A549 (cell line): ENCODE measurements around the gene TXNRD2. TPM values are rescaled to one million over a fixed set of nuclear protein-coding genes. Genes with fewer than 3 reads are reported as not detected.

Source experiments
- ATAC-seq, 2 experiments: fragments of 200-7000 bp in 1 of 2; fragments of >200 bp in 1 of 2; cut with Nextera tagmentation in 1 of 2; cut with Tn5 transposase in 1 of 2; 3 replicates each; pipeline versions ENCODE4 v1.8.0 to v1.9.1; 2018 to 2020; ENCODE audit warnings: mild to moderate bottlenecking in 1 of 2, moderate library complexity in 1 of 2
- CTCF ChIA-PET: fragments of 300-600 bp; sonication (Branson Sonifier 250); formaldehyde crosslinking; extraction: SDS; loops from one replicate; lab custom pipeline; 2021; ENCODE audit warnings: antibody characterized with exemption, inconsistent platforms; lab: Yijun Ruan, JAX
- POLR2A ChIA-PET: fragments of 350-600 bp; formaldehyde crosslinking; extraction: SDS; loops from one replicate; lab custom pipeline; 2021; ENCODE audit warnings: antibody characterized with exemption, inconsistent platforms; lab: Yijun Ruan, JAX
- DNase-seq, 2 experiments: peaks; one replicate each; pipeline versions ENCODE4 v3.0.0 to v3.0.0-alpha.2; 2011 to 2016; ENCODE audit warnings: low read depth in 1 of 2, low spot score in 1 of 2
- FAIRE-seq: peaks from 2 replicates; lab custom pipeline; 2011; peaks lifted over from hg19 to GRCh38; lab: Jason Lieb, UNC
- H3K27ac ChIP-seq, 2 experiments: fragments of >200 bp; sonication (Bioruptor Twin); formaldehyde crosslinking; 3 replicates each; pipeline ENCODE4 v1.5.1; 2016 to 2017
- H3K4me1 ChIP-seq: fragments of >200 bp; sonication (Bioruptor Twin); formaldehyde crosslinking; 3 replicates; pipeline ENCODE4 v1.6.1; 2016
- H3K4me2 ChIP-seq: fragments of >200 bp; sonication (Bioruptor Twin); formaldehyde crosslinking; 3 replicates; pipeline ENCODE4 v1.6.1; 2016
- H3K4me3 ChIP-seq: fragments of >200 bp; sonication (Bioruptor Twin); formaldehyde crosslinking; 3 replicates; pipeline ENCODE4 v1.5.1; 2016
- H3K9me3 ChIP-seq: fragments of >200 bp; sonication (Bioruptor Twin); formaldehyde crosslinking; 3 replicates; pipeline ENCODE4 v1.6.1; 2016
- CEBPB ChIP-seq, 2 experiments: fragments of >200 bp in 1 of 2; sonication (Bioruptor Twin) in 1 of 2; formaldehyde crosslinking in 1 of 2; IDR thresholded peaks; 2 replicates each; pipeline ENCODE4 v1.6.1; 2012 to 2016
- ESRRA ChIP-seq: fragments of 150-350 bp; IDR thresholded peaks from 2 replicates; pipeline ENCODE4 v1.6.1; 2014; ENCODE audit warnings: mild to moderate bottlenecking, low read length, borderline replicate concordance
- FOXS1 ChIP-seq: fragments of 250-450 bp; sonication (Bioruptor Pico); IDR thresholded peaks from 2 replicates; pipeline ENCODE4 v1.5.0; 2020; ENCODE audit warnings: mild to moderate bottlenecking, moderate library complexity
- HOXA7 ChIP-seq: fragments of 250-450 bp; sonication (Bioruptor Pico); IDR thresholded peaks from 2 replicates; pipeline ENCODE4 v1.5.0; 2020; ENCODE audit warnings: mild to moderate bottlenecking, moderate library complexity
- JUN ChIP-seq, 2 experiments: fragments of >200 bp; sonication (Bioruptor Twin); formaldehyde crosslinking; IDR thresholded peaks; 2 replicates in 1 of 2; 3 replicates in 1 of 2; pipeline ENCODE4 v1.6.1; 2016 to 2017
- MAZ ChIP-seq: fragments of 150-350 bp; IDR thresholded peaks from 2 replicates; pipeline ENCODE4 v1.6.1; 2014; ENCODE audit warnings: antibody characterized with exemption, low read depth, low read length, borderline replicate concordance
- NPAS2 ChIP-seq: fragments of 250-450 bp; sonication (Bioruptor Pico); IDR thresholded peaks from 2 replicates; pipeline ENCODE4 v1.8.0; 2022; ENCODE audit warnings: mild to moderate bottlenecking, moderate library complexity, borderline replicate concordance
- NR3C1 ChIP-seq: fragments of >200 bp; sonication (Bioruptor Twin); formaldehyde crosslinking; IDR thresholded peaks from 3 replicates; pipeline ENCODE4 v1.6.1; 2017
- POLR2AphosphoS2 ChIP-seq: conservative IDR thresholded peaks from 2 replicates; pipeline ENCODE4 v1.6.1; 2012; ENCODE audit warnings: low read length, improper control_type of control experiment, inconsistent platforms
- RAD21 ChIP-seq, 2 experiments: fragments of >200 bp in 1 of 2; sonication (Bioruptor Twin) in 1 of 2; formaldehyde crosslinking in 1 of 2; IDR thresholded peaks in 1 of 2; conservative IDR thresholded peaks in 1 of 2; 2 replicates in 1 of 2; 3 replicates in 1 of 2; pipeline ENCODE4 v1.6.1; 2012 to 2018; ENCODE audit warnings: inconsistent platforms in 1 of 2
- RFX5 ChIP-seq: fragments of 450-650 bp; IDR thresholded peaks from 2 replicates; pipeline ENCODE4 v1.7.1; 2014; ENCODE audit warnings: antibody characterized with exemption, mild to moderate bottlenecking, moderate library complexity
- SMC3 ChIP-seq: fragments of >200 bp; sonication (Bioruptor Twin); formaldehyde crosslinking; IDR thresholded peaks from 3 replicates; pipeline ENCODE4 v1.6.1; 2018; ENCODE audit warnings: inconsistent platforms
- SREBF2 ChIP-seq: fragments of 450-650 bp; IDR thresholded peaks from 2 replicates; pipeline ENCODE4 v1.6.1; 2014; ENCODE audit warnings: mild to moderate bottlenecking, moderate library complexity
- ZFP36 ChIP-seq: fragments of 450-650 bp; IDR thresholded peaks from 2 replicates; pipeline ENCODE4 v1.6.1; 2014; ENCODE audit warnings: borderline replicate concordance; ENCODE audit not compliant: partially characterized antibody
- WGBS: methylation state at CpG from one replicate; pipeline ENCODE4 v1.1.6; 2017; ENCODE audit errors: missing lambda C conversion rate; 5-methylcytosine and 5-hydroxymethylcytosine counted together
- polyA plus RNA-seq, 4 experiments: library from polyadenylated mRNA; depleted of rRNA in 3 of 4; stranded (reverse); fragments of >200 nt; fragmentation: RNase III in 1 of 4; extraction: RNeasy Plus Mini Kit Qiagen cat#74134 plus additional on column Dnase treatment in 1 of 4; gene quantifications; 2 replicates in 3 of 4; 3 replicates in 1 of 4; pipeline ENCODE4 v1.2.3, GENCODE V29; 2011 to 2017
- TF ChIP-seq, protein P1 (sequence below): IDR thresholded peaks from 2 replicates; pipeline ENCODE4 v1.6.1; 2012
- TF ChIP-seq, protein P2 (sequence below): fragments of 150-350 bp; IDR thresholded peaks from 2 replicates; pipeline ENCODE4 v1.6.1; 2014; ENCODE audit warnings: low read depth, mild to moderate bottlenecking, low read length
- TF ChIP-seq, protein P3 (sequence below): fragments of 250-450 bp; sonication (Bioruptor Pico); IDR thresholded peaks from 2 replicates; pipeline ENCODE4 v1.5.0; 2021; ENCODE audit warnings: mild to moderate bottlenecking, moderate library complexity, borderline replicate concordance

Gene TXNRD2
- polyA plus RNA-seq, 2 of the 4 experiments (the other 2 are of a cell fraction) = 16.3 to 25.6 TPM

DNA sequence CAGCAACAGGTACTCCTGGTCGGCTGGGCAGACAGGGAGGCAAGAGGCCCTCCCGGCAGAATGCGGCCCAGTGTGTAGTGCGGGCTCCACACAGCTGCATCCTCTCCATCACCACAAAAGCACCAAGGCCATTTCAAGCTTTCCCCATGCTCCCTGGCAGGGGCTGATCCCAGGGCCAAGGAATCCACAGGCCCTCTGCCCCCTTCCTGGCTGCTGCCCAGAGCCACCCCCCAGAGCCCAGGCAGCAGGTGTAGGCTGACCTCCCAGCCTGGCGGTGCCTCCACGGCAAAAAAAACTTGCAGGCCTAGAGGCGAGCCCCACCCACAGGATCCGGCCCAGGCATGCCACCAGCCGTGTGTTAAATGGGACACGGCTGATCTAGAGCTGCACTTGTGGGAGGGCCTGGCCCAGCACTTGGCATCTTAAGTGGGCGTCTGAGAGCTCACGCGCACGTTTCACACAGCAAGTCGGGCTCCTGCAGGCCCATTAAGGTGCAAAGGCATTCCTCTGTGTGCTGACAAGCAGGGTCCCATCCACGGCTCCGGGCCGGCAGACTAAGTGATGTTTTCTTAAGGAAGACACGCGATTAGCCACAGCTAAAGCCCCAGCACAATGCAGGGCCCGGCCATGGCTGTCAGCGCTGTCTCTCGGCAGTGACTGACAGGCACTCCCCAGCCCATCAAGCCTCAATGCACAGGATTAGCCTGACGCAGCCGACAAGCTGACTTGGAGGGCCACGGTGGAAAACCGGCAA is 67.1 kb downstream of the TXNRD2 start:
- CTCF ChIA-PET = interaction anchor here (1.1 to 3.6 kb wide), 3 partner anchors 10 to 144 kb away, joined by 4 to 15 read pairs (median 5); no protein-coding TSS in a partner anchor
- Histone ChIP-seq H3K4me2 (no peak overlapping the region), H3K4me1 (peaks cover 44% of the 10 kb centered on the region), H3K4me3 (no peak overlapping the region), H3K9me3 (no peaks in the 10 kb centered on the region), H3K27ac (peak overlapping the region in 1 of 2 experiments; percentile 92; a peak in 3 of 6 replicates)
- WGBS = 85% methylated on average over 10 of the region's 27 CpGs
- DNase-seq (no peak), FAIRE-seq (no peak), ATAC-seq (no peak)
- POLR2A ChIA-PET = no interaction called here
- TF ChIP-seq JUN (IDR thresholded peaks at IDR 0.05) = no peak
- TF ChIP-seq CEBPB (IDR thresholded peaks at IDR 0.05) = no peak

DNA sequence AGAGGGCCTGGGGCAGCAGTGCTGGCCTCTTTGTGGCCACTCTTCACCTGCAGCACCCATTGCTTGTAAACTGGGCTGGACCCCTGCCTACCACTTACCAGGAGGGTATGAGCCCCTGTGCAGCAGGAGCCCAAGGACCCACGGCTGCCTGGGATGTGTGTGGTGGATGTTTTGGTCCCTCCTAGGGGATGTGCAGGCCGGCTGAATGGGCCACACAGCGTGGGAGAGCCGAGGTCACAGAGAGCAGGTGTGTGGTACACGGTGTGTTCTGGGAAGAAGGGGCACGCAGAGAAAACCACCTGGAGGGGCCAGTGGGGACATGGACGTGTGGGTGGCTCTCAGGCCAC is 67.7 kb downstream of the TXNRD2 start:
- DNase-seq (no peak), FAIRE-seq (no peak), ATAC-seq (no peak)
- Histone ChIP-seq H3K9me3 (no peaks in the 10 kb centered on the region), H3K27ac (peak overlapping the region in 1 of 2 experiments; percentile 92; a peak in 1 of 6 replicates), H3K4me2 (no peak overlapping the region), H3K4me3 (no peak overlapping the region), H3K4me1 (peaks cover 39% of the 10 kb centered on the region)
- 76% methylated on average over 4 of the region's 7 CpGs for WGBS
- ChIA-PET POLR2A (no interaction called here), CTCF (interaction anchor here (3.6 kb wide), 1 partner anchor 144 kb away, joined by 15 read pairs; no protein-coding TSS in a partner anchor)
- no peak for TF ChIP-seq SREBF2
- no peak for TF ChIP-seq ZFP36
- no peak for TF ChIP-seq POLR2AphosphoS2
- no peak for TF ChIP-seq RAD21 (conservative IDR thresholded peaks at IDR 0.05 in 1 of 2, IDR thresholded peaks at IDR 0.05 in 1 of 2)
- no peak for TF ChIP-seq ESRRA
- no peak for TF ChIP-seq RFX5
- no peak for TF ChIP-seq JUN (IDR thresholded peaks at IDR 0.05)
- TF ChIP-seq NPAS2 (CRISPR knock-in tag) = no peak
- TF ChIP-seq FOXS1 = no peak
- TF ChIP-seq, protein P1, sequence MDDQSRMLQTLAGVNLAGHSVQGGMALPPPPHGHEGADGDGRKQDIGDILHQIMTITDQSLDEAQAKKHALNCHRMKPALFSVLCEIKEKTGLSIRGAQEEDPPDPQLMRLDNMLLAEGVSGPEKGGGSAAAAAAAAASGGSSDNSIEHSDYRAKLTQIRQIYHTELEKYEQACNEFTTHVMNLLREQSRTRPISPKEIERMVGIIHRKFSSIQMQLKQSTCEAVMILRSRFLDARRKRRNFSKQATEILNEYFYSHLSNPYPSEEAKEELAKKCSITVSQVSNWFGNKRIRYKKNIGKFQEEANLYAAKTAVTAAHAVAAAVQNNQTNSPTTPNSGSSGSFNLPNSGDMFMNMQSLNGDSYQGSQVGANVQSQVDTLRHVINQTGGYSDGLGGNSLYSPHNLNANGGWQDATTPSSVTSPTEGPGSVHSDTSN = no peak
- no peak for TF ChIP-seq MAZ
- TF ChIP-seq, protein P2, sequence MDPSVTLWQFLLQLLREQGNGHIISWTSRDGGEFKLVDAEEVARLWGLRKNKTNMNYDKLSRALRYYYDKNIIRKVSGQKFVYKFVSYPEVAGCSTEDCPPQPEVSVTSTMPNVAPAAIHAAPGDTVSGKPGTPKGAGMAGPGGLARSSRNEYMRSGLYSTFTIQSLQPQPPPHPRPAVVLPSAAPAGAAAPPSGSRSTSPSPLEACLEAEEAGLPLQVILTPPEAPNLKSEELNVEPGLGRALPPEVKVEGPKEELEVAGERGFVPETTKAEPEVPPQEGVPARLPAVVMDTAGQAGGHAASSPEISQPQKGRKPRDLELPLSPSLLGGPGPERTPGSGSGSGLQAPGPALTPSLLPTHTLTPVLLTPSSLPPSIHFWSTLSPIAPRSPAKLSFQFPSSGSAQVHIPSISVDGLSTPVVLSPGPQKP = no peak

DNA sequence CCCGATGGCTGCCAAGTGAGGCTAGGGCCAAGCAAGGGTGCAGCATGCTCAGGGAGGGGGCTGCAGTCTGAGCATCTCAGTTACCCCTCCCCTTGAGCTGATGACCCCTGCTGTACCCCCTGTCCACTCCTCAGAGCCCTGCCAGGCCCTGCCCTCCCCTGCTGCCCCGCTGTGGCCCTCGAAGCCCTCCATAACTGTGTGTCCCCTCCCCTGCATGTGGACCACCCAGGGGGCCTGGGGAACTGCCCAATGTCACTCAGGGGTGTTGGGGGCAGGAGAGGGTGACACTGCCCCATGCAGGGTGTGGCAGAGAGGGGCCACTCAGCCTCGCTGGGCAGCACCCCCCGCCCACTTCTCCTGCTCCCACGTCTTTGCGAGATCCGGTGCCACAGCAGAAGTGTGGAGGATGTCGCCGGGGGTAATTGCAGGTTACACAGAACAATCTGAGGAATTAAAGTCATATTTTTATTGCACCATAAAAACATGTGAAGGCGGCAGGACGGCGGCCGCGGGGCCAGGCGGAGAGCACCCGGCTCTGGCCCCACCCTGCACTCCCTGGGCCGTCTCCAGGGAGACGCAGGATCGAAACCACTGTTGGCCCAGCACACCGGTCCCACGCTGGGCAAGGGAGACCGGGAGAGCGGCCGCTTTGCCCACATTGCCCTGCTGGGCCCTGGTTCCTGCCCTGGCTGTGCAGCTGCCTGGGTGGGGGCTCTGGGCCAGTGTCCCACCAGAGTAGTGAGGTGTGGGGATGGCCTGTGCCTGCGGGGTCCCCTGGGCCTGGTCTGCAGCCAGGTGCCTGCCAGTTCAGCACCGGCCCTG is 68.3 kb downstream of the TXNRD2 start:
- POLR2A ChIA-PET = no interaction called here
- WGBS = 76% methylated on average over 15 of the region's 27 CpGs
- DNase-seq (no peak), ATAC-seq (peak in 1 of 2 experiments; percentile 4; a peak in 1 of 6 replicates), FAIRE-seq (no peak)
- H3K27ac ChIP-seq = peak overlapping the region in 1 of 2 experiments; percentile 18; a peak in 1 of 6 replicates
- TF ChIP-seq, protein P3, sequence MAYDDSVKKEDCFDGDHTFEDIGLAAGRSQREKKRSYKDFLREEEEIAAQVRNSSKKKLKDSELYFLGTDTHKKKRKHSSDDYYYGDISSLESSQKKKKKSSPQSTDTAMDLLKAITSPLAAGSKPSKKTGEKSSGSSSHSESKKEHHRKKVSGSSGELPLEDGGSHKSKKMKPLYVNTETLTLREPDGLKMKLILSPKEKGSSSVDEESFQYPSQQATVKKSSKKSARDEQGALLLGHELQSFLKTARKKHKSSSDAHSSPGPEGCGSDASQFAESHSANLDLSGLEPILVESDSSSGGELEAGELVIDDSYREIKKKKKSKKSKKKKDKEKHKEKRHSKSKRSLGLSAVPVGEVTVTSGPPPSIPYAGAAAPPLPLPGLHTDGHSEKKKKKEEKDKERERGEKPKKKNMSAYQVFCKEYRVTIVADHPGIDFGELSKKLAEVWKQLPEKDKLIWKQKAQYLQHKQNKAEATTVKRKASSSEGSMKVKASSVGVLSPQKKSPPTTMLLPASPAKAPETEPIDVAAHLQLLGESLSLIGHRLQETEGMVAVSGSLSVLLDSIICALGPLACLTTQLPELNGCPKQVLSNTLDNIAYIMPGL (CRISPR knock-in tag) = no peak
- no peak for TF ChIP-seq HOXA7 (CRISPR knock-in tag)
- no peak for TF ChIP-seq NR3C1
- TF ChIP-seq SMC3 = no peak
- TF ChIP-seq, all 56 proteins: peak for 0
- H3K9me3 ChIP-seq = no peaks in the 10 kb centered on the region
- H3K4me1 ChIP-seq = peaks cover 33% of the 10 kb centered on the region
- H3K4me3 ChIP-seq = no peak overlapping the region
- H3K4me2 ChIP-seq = no peak overlapping the region
- CTCF ChIA-PET = no interaction called here
